GM12801 (cell line): ENCODE data around the gene GNAQ.

Source experiments
- CTCF ChIP-seq: IDR thresholded peaks from one replicate; pipeline ENCODE4 v1.5.1; 2011; ENCODE audit warnings: control low read depth; ENCODE audit not compliant: insufficient read length; ENCODE audit errors: extremely low read depth

Gene GNAQ

GRCh38 chr9:77834898-77835488, 196.6 kb downstream of the GNAQ start:
- TF ChIP-seq CTCF, result no peak

GRCh38 chr9:77833561-77834429, 197.8 kb downstream of the GNAQ start:
- no peak for TF ChIP-seq CTCF

GRCh38 chr9:77832639-77833038, 199.0 kb downstream of the GNAQ start:
- TF ChIP-seq CTCF, result no peak

GRCh38 chr9:77831781-77832180, 199.8 kb downstream of the GNAQ start:
- no peak for TF ChIP-seq CTCF

GRCh38 chr9:77830618-77831285, 200.9 kb downstream of the GNAQ start:
- TF ChIP-seq CTCF, result no peak

- TF ChIP-seq CTCF, result no peak
Observed at GRCh38 chr9:77829420-77829819, 202.2 kb downstream of the GNAQ start.

- no peak for TF ChIP-seq CTCF
Observed at GRCh38 chr9:77827104-77827784, 204.4 kb downstream of the GNAQ start.
